Activated T-cell treated with anti-CD3 and anti-CD28 coated beads, Interleukin-2, amount 50 U/mL, for 24 hours (primary cell): ENCODE results near the gene RASGEF1B.

Experiments used
- DNase-seq: peaks from one replicate; pipeline ENCODE4 v3.0.0-alpha.2; 2020
- H3K27ac Mint-ChIP-seq: 2 replicates; pipeline ENCODE4 v1.8.0; 2020; ENCODE audit warnings: mild to moderate bottlenecking, mixed read lengths
- H3K27me3 Mint-ChIP-seq: 2 replicates; pipeline ENCODE4 v1.8.0; 2020; ENCODE audit warnings: mixed read lengths
- H3K36me3 Mint-ChIP-seq: 2 replicates; pipeline ENCODE4 v1.8.0; 2020; ENCODE audit warnings: low read depth, mixed read lengths
- H3K4me1 Mint-ChIP-seq: 2 replicates; pipeline ENCODE4 v1.8.0; 2020; ENCODE audit warnings: low read depth, mixed read lengths
- H3K4me3 Mint-ChIP-seq: 2 replicates; pipeline ENCODE4 v1.8.0; 2020; ENCODE audit warnings: mild to moderate bottlenecking, moderate library complexity, mixed read lengths
- H3K9me3 Mint-ChIP-seq: 2 replicates; pipeline ENCODE4 v1.8.0; 2020; ENCODE audit warnings: mixed read lengths

Gene RASGEF1B

DNA sequence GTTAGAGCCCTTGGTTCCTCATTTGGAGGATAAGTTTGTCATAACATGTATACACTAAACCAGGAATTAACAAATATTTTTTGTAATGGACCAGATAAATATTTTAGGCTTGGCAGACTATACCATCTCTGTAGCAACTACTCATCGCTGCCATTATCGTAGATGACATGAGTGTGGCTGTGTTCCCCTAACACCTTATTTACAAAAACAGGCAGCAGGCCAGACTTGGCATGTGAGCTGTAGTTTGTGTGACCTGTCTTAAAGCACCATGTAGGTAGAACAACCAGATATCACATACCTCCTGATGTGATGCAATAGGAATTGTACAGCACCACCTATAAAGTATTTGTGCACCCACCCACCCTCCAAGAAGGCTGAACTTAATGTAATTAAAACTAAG, 82.0 kb downstream of the RASGEF1B start:
- no peak for DNase-seq
- H3K27ac Mint-ChIP-seq = no peak overlapping the region
- peaks cover 2% of the 10 kb centered on the region for H3K9me3 Mint-ChIP-seq
- H3K4me3 Mint-ChIP-seq = no peak overlapping the region
- no peaks in the 10 kb centered on the region for H3K36me3 Mint-ChIP-seq
- H3K4me1 Mint-ChIP-seq = peaks cover 4% of the 10 kb centered on the region
- H3K27me3 Mint-ChIP-seq = peaks cover 13% of the 10 kb centered on the region

DNA sequence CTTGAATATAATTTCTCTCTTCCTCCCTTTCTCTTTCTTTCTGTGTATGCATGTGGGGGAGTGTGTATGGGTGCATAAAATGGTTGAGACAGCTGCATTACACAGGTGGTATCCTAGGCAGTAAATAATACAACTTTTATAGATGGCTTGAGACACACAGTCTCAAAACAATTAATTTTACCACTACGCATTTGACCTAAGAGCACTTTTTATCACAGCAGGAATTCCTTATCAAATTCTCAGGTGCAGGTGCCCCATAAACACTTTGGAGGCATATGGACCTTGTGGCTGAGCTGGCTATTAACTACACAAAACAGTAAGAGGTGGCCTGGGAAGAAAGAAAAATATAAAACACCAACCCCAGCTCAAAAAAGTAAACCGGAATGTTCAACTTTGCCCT, 91.3 kb downstream of the RASGEF1B start:
- peaks cover 45% of the 10 kb centered on the region for H3K27me3 Mint-ChIP-seq
- no peaks in the 10 kb centered on the region for H3K4me1 Mint-ChIP-seq
- no peak overlapping the region for H3K27ac Mint-ChIP-seq
- no peaks in the 10 kb centered on the region for H3K36me3 Mint-ChIP-seq
- DNase-seq = no peak
- H3K4me3 Mint-ChIP-seq = no peak overlapping the region
- H3K9me3 Mint-ChIP-seq = no peaks in the 10 kb centered on the region

DNA sequence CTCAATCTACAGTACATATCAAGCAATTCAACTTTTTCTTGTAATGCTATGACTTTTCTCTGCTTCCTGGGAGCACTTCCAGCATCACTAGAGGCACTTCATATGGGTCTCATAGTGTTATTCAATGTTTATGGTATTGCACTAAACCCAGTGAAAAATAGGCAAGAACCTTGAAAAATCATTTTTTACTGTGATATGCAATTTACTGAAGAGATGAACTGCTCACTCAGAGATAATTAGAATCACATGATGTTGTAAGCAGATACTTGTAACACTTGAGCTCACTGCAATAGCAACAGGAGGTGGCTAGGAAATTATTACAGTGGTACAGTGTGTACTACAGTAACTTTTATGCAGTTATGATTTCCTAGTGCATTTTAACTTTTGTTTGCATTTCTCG, 93.3 kb downstream of the RASGEF1B start:
- no peaks in the 10 kb centered on the region for H3K36me3 Mint-ChIP-seq
- no peaks in the 10 kb centered on the region for H3K9me3 Mint-ChIP-seq
- H3K4me1 Mint-ChIP-seq = no peaks in the 10 kb centered on the region

DNA sequence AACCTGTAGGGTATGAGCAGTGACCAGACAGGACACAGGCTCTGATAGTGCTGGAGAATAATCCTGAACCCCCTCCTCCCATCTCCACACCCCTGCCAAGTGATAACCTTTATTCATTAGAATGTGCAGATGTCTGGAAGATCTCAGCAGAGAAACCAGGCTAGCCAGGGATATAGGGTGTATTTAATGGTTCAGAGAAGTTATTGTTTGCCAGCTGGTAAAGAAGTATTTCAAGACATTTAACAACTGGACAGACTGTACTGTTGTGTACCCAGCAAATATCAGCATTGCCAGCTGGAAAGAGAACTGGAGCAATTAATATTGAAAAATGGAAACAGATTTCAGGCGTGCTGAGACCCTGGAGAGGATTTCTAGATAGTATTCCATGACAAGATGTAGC, 94.5 kb downstream of the RASGEF1B start:
- Mint-ChIP-seq H3K36me3 (no peaks in the 10 kb centered on the region), H3K4me1 (no peaks in the 10 kb centered on the region), H3K4me3 (no peak overlapping the region), H3K27me3 (peaks cover 45% of the 10 kb centered on the region), H3K9me3 (no peaks in the 10 kb centered on the region), H3K27ac (no peak overlapping the region)
- DNase-seq = no peak

More for the DNA sequence above, 93.3 kb downstream of the RASGEF1B start:
- peaks cover 40% of the 10 kb centered on the region for H3K27me3 Mint-ChIP-seq
- no peak overlapping the region for H3K27ac Mint-ChIP-seq
- no peak for DNase-seq
- H3K4me3 Mint-ChIP-seq = no peak overlapping the region

DNA sequence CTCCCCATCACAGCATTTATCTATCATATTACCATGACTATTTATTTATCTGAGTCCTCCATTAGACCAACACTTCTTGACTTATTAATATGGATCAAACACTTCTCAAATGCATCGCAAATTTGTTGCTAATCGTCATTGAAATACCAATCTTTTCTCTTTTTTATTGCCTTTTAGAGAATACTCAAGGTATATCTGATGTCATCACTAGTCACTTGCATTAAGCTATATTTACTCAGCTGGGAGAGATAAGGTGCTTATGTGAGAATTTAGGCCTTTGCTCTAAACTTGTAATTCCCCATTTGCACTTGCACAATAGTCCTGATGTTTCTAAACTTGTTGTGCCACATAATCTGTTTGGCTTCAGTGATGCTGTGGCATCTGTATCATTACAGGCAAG, 95.0 kb downstream of the RASGEF1B start:
- Mint-ChIP-seq H3K27ac (no peak overlapping the region), H3K4me3 (no peak overlapping the region), H3K36me3 (no peaks in the 10 kb centered on the region), H3K27me3 (peaks cover 44% of the 10 kb centered on the region), H3K4me1 (no peaks in the 10 kb centered on the region), H3K9me3 (no peaks in the 10 kb centered on the region)
- no peak for DNase-seq
